Ishikawa (cell line): ENCODE data around the gene AP3B1.

ENCODE experiments used
- CEBPB ChIP-seq: IDR thresholded peaks from 2 replicates; pipeline ENCODE4 v1.6.1; 2012
- CREB1 ChIP-seq: IDR thresholded peaks from 2 replicates; pipeline ENCODE4 v1.6.1; 2012; ENCODE audit warnings: low read depth
- EGR1 ChIP-seq: IDR thresholded peaks from 2 replicates; pipeline ENCODE4 v1.6.1; 2012
- EP300 ChIP-seq: IDR thresholded peaks from 2 replicates; pipeline ENCODE4 v1.6.1; 2012; ENCODE audit warnings: borderline replicate concordance
- FOXM1 ChIP-seq: IDR thresholded peaks from 2 replicates; pipeline ENCODE4 v1.6.1; 2012; ENCODE audit warnings: low read depth, borderline replicate concordance
- MAX ChIP-seq: IDR thresholded peaks from 2 replicates; pipeline ENCODE4 v1.6.1; 2012
- NFIC ChIP-seq: IDR thresholded peaks from 2 replicates; pipeline ENCODE4 v1.6.1; 2012
- RAD21 ChIP-seq: IDR thresholded peaks from 2 replicates; pipeline ENCODE4 v1.6.1; 2012; ENCODE audit warnings: low read depth
- TAF1 ChIP-seq: IDR thresholded peaks from 2 replicates; pipeline ENCODE4 v1.6.1; 2012; ENCODE audit warnings: low read depth, mild to moderate bottlenecking
- TCF12 ChIP-seq: IDR thresholded peaks from 2 replicates; pipeline ENCODE4 v1.6.1; 2012; ENCODE audit warnings: low read depth
- TEAD4 ChIP-seq: IDR thresholded peaks from 2 replicates; pipeline ENCODE4 v1.6.1; 2012
- YY1 ChIP-seq: IDR thresholded peaks from 2 replicates; pipeline ENCODE4 v1.6.1; 2012; ENCODE audit warnings: low read depth
- ZBTB7A ChIP-seq: IDR thresholded peaks from 2 replicates; pipeline ENCODE4 v1.6.1; 2012; ENCODE audit warnings: low read depth
- TF ChIP-seq, protein P1 (sequence below): IDR thresholded peaks from 2 replicates; pipeline ENCODE4 v1.6.1; 2012; ENCODE audit warnings: low read depth, mild to moderate bottlenecking

DNA sequence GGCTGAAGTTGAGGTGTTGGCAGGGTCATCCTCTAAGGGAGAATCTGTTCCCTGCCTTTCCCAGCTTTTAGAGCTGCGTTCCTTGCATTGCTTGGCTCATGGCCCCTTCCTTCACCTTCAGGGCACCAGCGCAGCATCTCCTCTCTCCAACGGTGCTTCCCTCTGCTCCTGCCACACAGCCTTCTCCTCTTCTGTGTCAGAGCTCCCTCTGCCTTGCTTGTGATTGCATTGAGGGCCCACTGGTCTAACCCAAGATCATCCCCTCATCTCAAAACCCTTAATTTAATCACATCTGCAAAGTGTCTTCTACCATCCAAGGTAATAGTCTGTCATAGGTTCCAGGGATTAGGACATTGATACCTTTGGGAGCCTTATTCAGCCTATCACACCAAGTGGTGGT, 312.7 kb downstream of the AP3B1 start:
- TF ChIP-seq YY1 (no peak), ZBTB7A (no peak), EGR1 (no peak), FOXM1 (no peak), CREB1 (no peak), RAD21 (no peak; the same call in 1 of the 2 replicates), TCF12 (no peak), EP300 (no peak), MAX (no peak), TEAD4 (no peak), CEBPB (no peak), TAF1 (no peak), NFIC (no peak)
- TF ChIP-seq, protein P1, sequence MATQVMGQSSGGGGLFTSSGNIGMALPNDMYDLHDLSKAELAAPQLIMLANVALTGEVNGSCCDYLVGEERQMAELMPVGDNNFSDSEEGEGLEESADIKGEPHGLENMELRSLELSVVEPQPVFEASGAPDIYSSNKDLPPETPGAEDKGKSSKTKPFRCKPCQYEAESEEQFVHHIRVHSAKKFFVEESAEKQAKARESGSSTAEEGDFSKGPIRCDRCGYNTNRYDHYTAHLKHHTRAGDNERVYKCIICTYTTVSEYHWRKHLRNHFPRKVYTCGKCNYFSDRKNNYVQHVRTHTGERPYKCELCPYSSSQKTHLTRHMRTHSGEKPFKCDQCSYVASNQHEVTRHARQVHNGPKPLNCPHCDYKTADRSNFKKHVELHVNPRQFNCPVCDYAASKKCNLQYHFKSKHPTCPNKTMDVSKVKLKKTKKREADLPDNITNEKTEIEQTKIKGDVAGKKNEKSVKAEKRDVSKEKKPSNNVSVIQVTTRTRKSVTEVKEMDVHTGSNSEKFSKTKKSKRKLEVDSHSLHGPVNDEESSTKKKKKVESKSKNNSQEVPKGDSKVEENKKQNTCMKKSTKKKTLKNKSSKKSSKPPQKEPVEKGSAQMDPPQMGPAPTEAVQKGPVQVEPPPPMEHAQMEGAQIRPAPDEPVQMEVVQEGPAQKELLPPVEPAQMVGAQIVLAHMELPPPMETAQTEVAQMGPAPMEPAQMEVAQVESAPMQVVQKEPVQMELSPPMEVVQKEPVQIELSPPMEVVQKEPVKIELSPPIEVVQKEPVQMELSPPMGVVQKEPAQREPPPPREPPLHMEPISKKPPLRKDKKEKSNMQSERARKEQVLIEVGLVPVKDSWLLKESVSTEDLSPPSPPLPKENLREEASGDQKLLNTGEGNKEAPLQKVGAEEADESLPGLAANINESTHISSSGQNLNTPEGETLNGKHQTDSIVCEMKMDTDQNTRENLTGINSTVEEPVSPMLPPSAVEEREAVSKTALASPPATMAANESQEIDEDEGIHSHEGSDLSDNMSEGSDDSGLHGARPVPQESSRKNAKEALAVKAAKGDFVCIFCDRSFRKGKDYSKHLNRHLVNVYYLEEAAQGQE = no peak
